ENCODE measurements around the gene H1-8. TPM values are rescaled to one million over a fixed set of nuclear protein-coding genes. Genes with fewer than 3 reads are reported as not detected.

H1-8 gene
- total RNA-seq, 1 experiment from 2014 or later = not detected

DNA sequence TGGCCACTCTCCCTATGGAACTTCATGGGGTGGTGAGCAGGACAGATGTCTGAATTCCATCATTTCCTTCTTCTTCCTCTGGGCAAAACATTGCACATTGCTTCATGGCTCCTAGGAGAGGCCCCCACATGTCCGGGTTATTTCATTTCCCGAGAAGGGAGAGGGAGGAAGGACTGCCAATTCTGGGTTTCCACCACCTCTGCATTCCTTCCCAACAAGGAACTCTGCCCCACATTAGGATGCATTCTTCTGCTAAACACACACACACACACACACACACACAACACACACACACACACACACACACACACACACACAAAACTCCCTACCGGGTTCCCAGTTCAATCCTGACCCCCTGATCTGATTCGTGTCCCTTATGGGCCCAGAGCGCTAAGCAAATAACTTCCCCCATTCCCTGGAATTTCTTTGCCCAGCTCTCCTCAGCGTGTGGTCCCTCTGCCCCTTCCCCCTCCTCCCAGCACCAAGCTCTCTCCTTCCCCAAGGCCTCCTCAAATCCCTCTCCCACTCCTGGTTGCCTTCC is 12.7 kb upstream of the H1-8 start (continued):
- TF ChIP-seq, protein P1, sequence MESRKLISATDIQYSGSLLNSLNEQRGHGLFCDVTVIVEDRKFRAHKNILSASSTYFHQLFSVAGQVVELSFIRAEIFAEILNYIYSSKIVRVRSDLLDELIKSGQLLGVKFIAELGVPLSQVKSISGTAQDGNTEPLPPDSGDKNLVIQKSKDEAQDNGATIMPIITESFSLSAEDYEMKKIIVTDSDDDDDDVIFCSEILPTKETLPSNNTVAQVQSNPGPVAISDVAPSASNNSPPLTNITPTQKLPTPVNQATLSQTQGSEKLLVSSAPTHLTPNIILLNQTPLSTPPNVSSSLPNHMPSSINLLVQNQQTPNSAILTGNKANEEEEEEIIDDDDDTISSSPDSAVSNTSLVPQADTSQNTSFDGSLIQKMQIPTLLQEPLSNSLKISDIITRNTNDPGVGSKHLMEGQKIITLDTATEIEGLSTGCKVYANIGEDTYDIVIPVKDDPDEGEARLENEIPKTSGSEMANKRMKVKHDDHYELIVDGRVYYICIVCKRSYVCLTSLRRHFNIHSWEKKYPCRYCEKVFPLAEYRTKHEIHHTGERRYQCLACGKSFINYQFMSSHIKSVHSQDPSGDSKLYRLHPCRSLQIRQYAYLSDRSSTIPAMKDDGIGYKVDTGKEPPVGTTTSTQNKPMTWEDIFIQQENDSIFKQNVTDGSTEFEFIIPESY (IDR thresholded peaks at IDR 0.05; ENCODE audit: extremely low read depth, insufficient replicate concordance, low read length) = no peak
- no peak for TF ChIP-seq EGR1 (IDR thresholded peaks at IDR 0.05; ENCODE audit: low read depth)

DNA sequence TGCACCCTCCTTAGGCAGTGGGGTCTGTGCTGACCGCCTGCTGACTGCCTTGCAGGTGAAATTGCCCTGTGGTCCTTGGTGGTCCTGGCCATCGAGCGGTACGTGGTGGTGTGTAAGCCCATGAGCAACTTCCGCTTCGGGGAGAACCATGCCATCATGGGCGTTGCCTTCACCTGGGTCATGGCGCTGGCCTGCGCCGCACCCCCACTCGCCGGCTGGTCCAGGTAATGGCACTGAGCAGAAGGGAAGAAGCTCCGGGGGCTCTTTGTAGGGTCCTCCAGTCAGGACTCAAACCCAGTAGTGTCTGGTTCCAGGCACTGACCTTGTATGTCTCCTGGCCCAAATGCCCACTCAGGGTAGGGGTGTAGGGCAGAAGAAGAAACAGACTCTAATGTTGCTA is 12.2 kb upstream of the H1-8 start:
- Histone ChIP-seq H2AFZ (ENCODE audit: low read depth, low read length, poor library complexity, severe bottlenecking) (no peak overlapping the region), H3K9me2 (ENCODE audit: insufficient read depth) (no peaks in the 10 kb centered on the region), H4K20me1 (ENCODE audit: insufficient read depth) (no peaks in the 10 kb centered on the region), H3K4me2 (ENCODE audit: low read length) (no peak overlapping the region), H3K4me3 (replicated peaks in 1 of 2; ENCODE audit: low read depth in 1 of 2, low read length in 2 of 2) (no peak overlapping the region), H3K9me3 (ENCODE audit: control insufficient read depth in 1 of 2, insufficient read depth in 1 of 2, low read depth in 1 of 2, low read length in 2 of 2) (no peaks in the 10 kb centered on the region), H3K4me1 (ENCODE audit: control insufficient read depth in 1 of 2, insufficient read depth in 2 of 2, low read length in 2 of 2) (peaks cover 0 to 4% of the 10 kb centered on the region in 2 experiments; a peak in 1 of 4 replicates), H3K9ac (ENCODE audit: low read length) (no peak overlapping the region), H3K27me3 (ENCODE audit: insufficient read depth, low read length) (no peaks in the 10 kb centered on the region), H3K36me3 (ENCODE audit: control insufficient read depth in 1 of 2, insufficient read depth in 2 of 2, low read length in 2 of 2) (no peaks in the 10 kb centered on the region), H3K79me2 (ENCODE audit: insufficient read depth, low read length) (no peaks in the 10 kb centered on the region), H3K27ac (ENCODE audit: low read depth, low read length) (no peak overlapping the region)
- ChIA-PET CTCF (no interaction called here), RAD21 (ENCODE audit: low non-redundant PET in 1 of 2, low total read pairs in 2 of 2, uncharacterized antibody in 2 of 2, unreplicated experiment in 2 of 2) (no interaction called here), POLR2A (no interaction called here)
- DNase-seq (ENCODE audit: low read depth, low spot score) (no peak), ATAC-seq (no peak)
- no TSS peak for BruUV-seq (replicated peaks)
- intact Hi-C loops (cut with micrococcal nuclease) = no loop called here
- TF ChIP-seq RAD21 (IDR thresholded peaks at IDR 0.05; ENCODE audit: low read depth) = no peak
- no peak for TF ChIP-seq CEBPB (IDR thresholded peaks at IDR 0.05; ENCODE audit: low read depth)
- no peak for TF ChIP-seq SRF (IDR thresholded peaks at IDR 0.05; ENCODE audit: low read depth)
- no peak for TF ChIP-seq SP1 (IDR thresholded peaks at IDR 0.05; ENCODE audit: low read depth)
- TF ChIP-seq YY1 (IDR thresholded peaks at IDR 0.05; ENCODE audit: extremely low read depth, insufficient replicate concordance, low read depth, low read length) = no peak
- TF ChIP-seq ZFX (IDR thresholded peaks at IDR 0.05) = no peak
- TF ChIP-seq, protein P2, sequence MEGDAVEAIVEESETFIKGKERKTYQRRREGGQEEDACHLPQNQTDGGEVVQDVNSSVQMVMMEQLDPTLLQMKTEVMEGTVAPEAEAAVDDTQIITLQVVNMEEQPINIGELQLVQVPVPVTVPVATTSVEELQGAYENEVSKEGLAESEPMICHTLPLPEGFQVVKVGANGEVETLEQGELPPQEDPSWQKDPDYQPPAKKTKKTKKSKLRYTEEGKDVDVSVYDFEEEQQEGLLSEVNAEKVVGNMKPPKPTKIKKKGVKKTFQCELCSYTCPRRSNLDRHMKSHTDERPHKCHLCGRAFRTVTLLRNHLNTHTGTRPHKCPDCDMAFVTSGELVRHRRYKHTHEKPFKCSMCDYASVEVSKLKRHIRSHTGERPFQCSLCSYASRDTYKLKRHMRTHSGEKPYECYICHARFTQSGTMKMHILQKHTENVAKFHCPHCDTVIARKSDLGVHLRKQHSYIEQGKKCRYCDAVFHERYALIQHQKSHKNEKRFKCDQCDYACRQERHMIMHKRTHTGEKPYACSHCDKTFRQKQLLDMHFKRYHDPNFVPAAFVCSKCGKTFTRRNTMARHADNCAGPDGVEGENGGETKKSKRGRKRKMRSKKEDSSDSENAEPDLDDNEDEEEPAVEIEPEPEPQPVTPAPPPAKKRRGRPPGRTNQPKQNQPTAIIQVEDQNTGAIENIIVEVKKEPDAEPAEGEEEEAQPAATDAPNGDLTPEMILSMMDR (IDR thresholded peaks at IDR 0.05 in 2 of 3, conservative IDR thresholded peaks at IDR 0.05 in 1 of 3; ENCODE audit: borderline replicate concordance in 1 of 3, insufficient read depth in 1 of 3, low read depth in 2 of 3, low read length in 2 of 3) = no peak
- TF ChIP-seq ELF1 (IDR thresholded peaks at IDR 0.05; ENCODE audit: borderline replicate concordance, low read depth) = no peak
- no peak for TF ChIP-seq EZH2phosphoT487 (IDR thresholded peaks at IDR 0.05; ENCODE audit: borderline replicate concordance)
